T-helper 22 cell (primary cell): ENCODE results near the gene PACS1.

Experiments used
- DNase-seq: peaks from one replicate; pipeline ENCODE4 v3.0.0-alpha.2; 2020; ENCODE audit warnings: low read depth

Gene PACS1

DNA sequence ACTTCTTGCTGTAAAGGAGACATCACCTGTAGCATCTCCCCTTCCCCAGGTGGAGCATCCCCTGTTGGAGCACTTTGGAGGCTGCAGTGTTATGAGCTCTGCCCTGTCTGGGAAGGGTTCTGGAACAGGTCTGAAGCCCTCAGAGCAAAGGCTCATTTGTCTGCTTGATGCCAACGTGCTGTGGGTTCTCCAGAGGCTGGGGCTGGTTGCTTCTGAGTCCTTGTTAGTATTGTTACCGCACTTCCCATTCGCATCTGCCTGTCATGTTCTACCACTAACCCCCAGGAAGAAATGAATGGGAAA is 73.1 kb downstream of the PACS1 start:
- DNase-seq = no peak

- no peak for DNase-seq
These were observed 74.1 kb downstream of the PACS1 start for GRCh38 chr11:66143996-66144678.

GRCh38 chr11:66146074-66146473 is 76.0 kb downstream of the PACS1 start:
- no peak for DNase-seq

DNA sequence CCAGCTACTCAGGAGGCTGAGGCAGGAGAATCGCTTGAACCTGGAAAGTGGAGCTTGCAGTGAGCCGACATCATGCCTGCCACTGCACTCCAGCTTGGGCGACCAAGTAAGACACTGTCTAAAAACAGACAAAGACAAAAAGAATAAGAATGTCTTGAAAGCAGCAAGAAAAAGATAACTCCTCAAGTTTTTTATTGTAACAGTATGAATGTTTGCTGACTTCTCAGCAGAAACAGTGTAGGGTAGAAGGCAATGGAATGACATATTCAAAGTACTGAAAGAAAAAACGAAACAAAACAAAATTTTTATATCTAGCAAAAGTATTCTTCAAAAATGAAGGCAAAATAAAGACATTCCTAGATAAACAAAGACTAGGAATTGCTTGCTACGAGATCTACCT is 76.9 kb downstream of the PACS1 start:
- DNase-seq = no peak

- no peak for DNase-seq
These were observed 80.1 kb downstream of the PACS1 start for GRCh38 chr11:66150140-66150539.

- no peak for DNase-seq
These were observed 80.7 kb downstream of the PACS1 start for GRCh38 chr11:66150725-66151124.

DNA sequence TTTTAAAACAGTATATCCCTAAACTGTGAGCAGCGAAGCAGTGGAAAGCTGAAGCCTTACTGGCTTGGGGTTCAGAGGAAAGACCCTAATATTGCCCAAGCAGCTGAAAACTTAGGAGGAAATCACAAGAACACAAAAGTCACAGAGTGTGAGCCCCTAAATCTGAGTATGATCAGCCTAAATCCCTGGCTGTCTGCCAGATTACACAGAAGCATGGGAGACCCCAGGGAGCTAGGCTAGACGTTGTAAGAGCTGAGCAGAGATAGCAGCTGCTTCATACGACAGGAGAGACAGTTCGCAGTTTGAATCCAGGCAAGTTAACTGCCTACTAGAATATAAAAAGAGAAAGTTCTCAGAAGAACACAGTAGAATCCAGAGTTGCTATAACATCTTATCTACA is 81.2 kb downstream of the PACS1 start:
- no peak for DNase-seq

- no peak for DNase-seq
These were observed 84.0 kb downstream of the PACS1 start for GRCh38 chr11:66154109-66154508.

DNA sequence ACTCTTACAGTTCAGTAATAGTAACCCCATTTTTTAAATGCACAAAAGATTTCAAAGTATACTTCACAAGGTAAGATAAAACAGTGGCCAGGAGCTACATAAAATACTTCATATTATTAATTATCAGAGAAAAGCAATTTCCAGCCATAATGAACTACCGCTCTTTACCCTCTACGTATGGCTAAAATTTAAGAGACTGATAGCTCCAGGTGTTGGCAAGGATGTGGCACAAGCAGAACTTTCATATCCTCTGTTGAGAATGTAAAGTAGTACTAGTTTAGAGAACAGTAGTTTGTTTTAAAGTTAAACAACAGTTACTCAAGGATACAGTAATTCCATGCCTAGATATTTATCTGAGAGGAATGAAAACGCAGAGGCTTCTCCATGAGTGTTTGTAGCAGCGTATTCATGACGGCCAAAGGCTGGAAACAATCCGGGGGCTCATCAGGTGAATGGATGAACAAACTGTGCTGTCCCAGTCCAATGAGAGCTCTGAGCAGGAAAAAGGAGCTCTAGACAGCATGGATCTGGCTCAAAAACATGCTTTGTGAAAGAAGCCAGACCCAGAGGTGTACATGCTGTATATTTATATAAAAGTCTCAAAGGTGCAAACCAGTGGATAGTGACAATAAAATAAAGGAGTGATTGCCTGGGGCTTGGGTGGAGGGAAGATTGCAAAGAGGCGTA is 85.5 kb downstream of the PACS1 start:
- no peak for DNase-seq

DNA sequence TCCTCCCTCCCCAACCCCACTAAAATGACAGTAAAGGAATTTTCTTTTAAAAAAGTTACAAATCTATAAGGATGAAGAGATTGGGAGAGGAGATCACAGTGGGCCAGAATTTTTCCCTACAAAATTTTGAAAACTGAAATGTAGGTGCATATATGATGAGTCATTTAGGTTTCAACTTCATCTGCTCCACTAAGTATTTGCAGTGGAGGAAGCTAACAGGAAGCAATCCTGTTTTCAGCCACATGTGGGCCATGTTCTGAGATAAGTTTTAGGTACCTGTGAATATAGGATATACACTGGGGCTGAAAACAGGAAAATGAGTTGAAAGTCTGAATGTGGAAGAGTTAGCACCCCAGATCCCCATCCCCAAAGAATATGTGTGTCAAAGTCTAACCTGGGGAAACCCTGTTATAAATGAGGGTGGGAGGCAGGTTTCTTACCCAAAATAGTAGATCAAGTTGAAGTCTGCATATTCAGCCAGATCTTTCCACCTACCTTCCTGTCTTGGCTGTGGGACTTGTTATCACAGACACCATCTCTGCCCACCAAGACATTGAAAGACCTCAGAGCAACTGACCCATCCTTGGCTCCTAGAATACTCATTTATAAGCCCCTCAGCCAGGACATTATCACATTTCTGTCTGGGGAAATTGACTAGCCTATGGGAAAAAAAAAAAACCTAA is 87.3 kb downstream of the PACS1 start:
- DNase-seq = no peak

DNA sequence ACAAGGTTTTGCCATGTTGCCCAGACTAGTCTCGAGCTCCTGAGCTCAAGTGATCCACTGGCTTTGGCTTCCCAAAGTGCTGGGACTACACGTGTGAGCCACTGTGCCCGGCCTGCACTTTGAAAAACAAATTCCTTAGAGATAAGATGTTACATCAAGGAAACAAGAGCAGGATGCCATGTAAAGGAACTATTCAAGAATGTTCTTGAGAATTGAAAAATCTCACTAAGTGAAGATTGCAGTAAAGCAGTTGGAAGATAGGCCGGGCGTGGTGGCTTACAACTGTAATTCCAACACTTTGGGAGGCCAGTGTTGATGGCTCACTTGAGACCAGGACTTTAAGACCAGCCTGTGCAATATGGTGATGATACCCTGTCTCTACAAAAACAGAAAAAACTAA is 88.1 kb downstream of the PACS1 start:
- no peak for DNase-seq

GRCh38 chr11:66159324-66159984 is 89.4 kb downstream of the PACS1 start:
- DNase-seq = no peak

DNA sequence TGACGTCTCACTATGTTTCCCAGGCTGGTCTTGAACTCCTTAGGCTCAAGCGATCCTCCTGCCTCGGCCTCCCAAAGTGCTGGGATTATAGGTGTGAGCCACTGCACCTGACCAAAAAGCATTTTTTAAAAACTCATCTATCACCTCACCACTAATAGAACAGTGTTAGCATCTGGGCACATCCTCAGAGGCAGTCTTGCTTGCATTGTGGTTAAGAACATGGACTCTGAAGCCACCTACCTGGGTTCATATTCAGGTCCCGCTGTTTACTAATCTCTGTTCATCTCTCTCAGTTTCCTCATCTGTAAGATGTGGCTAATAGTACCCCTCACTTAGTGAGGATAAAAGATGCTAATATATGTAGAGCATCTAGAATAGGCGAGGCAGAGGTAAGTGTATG is 90.6 kb downstream of the PACS1 start:
- no peak for DNase-seq

DNA sequence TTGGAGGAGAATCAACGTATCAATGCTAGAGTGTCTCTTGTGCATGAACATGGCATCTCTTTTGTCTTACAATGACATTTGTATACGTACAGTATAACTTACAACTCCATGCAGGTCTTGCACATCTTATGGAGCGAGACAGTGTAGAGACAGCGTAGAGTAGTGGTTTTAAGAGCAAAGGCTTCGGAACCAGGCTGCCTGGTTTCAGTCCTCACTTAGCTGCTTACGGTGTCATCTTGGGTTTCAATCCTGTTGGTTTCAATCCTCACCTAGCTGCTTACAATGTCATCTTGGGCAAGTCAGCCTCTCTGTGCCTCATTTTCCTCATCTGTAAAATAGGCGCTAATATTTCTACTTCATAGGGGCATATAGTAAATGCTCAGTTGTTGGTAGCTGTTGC is 98.2 kb downstream of the PACS1 start:
- no peak for DNase-seq

DNA sequence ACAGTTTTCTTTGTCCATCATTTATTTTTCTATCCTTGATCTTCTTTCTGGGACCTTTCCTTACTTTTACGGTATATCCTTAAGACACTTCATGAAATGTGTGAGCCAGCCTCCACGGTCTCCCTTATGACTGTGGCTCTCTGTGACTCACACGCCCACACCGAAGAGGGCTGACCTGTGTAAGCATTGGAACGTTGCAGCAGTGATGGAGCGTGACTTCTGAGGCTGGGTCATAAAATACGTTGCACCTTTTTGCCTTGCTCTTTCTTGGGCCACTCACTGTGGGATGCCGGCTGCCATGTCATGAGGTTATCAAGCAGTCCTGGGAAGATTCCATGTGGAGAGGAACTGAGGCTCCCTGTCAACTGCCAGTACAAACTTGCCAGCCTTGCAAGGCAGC is 102.1 kb downstream of the PACS1 start:
- DNase-seq = no peak

GRCh38 chr11:66176650-66177049 is 106.6 kb downstream of the PACS1 start:
- DNase-seq = no peak

GRCh38 chr11:66178183-66178582 is 108.1 kb downstream of the PACS1 start:
- no peak for DNase-seq

- no peak for DNase-seq
These were observed 108.8 kb downstream of the PACS1 start for GRCh38 chr11:66178871-66179270.

DNA sequence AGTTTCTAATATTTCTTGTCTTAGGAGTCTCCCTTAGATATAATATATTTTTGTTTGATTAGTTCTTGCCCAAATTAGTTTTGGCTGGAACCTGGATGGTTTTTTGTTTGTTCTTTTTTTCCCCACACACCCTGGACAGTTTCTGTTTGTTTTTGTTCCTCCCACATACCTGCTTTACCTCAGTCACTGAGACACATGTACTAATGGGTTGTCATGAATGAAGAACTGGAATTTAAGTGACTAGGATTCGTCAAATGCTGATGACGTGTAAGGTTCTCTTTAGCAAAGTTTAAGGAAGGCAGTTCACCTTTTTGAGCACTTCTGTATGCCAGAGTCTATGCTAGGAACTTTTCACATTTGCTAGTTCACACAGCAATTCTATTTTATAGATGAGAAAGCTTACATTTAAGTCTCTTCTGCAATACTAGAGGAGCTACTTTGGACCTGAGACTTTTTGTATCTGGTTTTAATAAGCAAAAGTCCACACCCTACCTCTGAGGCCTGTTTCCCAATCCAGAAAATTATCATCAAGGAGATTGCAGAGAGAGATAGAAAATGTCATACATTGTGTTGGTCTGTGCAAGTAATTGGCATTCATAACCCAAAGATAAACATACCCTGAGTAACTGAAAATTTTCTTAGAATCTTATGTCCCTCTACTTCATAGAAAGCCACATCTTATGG is 111.7 kb downstream of the PACS1 start:
- no peak for DNase-seq

- DNase-seq = no peak
These were observed 113.5 kb downstream of the PACS1 start for GRCh38 chr11:66183494-66184048.

- no peak for DNase-seq
These were observed 114.7 kb downstream of the PACS1 start for GRCh38 chr11:66184728-66185127.

DNA sequence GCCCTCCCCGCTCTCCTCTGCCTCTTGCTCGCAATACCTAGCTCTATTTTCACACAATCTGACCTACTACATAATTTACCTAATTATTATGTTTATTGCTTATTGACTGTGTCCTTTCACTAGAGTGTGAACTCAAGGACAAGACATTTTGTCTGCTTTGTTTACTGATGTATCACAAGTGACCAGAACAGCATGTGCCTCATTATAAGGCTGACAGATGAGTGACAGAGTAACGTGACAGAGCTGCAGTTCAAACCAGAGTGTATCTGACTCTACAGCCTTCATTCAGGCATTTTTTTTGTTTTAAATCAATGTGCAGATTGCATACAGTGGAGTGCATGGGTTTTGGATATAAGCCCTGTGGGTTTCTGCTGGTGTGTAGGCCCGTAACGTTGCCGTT is 116.4 kb downstream of the PACS1 start:
- DNase-seq = no peak
